ENCODE results near the gene EGLN1.
"Not testable (repeated sequence)": the region's sequence is repeated elsewhere in the genome, so short reads cannot be mapped to it uniquely, and the experiment has no call there.

The EGLN1 gene

GRCh38 chr1:231363624-231364023 is 58.5 kb downstream of the EGLN1 start:
- DNase-seq (ENCODE audit: low read depth, low spot score) = no peak

GRCh38 chr1:231362325-231362724 is 59.8 kb downstream of the EGLN1 start:
- no peak for DNase-seq (ENCODE audit: low read depth, low spot score)

- DNase-seq (ENCODE audit: low read depth, low spot score) = no peak
Observed at GRCh38 chr1:231359113-231359512, 63.0 kb downstream of the EGLN1 start.

GRCh38 chr1:231357831-231358354 is 64.2 kb downstream of the EGLN1 start:
- peak; percentile 37 for DNase-seq (ENCODE audit: low read depth, low spot score)

GRCh38 chr1:231357187-231357772 is 64.8 kb downstream of the EGLN1 start:
- no peak for DNase-seq (ENCODE audit: low read depth, low spot score)

- DNase-seq (ENCODE audit: low read depth, low spot score) = no peak
Observed at GRCh38 chr1:231355171-231355570, 66.9 kb downstream of the EGLN1 start.

GRCh38 chr1:231354330-231355020 is 67.6 kb downstream of the EGLN1 start:
- no peak for DNase-seq (ENCODE audit: low read depth, low spot score)

- no peak for DNase-seq (ENCODE audit: low read depth, low spot score)
Observed at GRCh38 chr1:231353086-231353485, 69.0 kb downstream of the EGLN1 start.

GRCh38 chr1:231351816-231352215 is 70.3 kb downstream of the EGLN1 start:
- DNase-seq (ENCODE audit: low read depth, low spot score) = no peak

- DNase-seq (ENCODE audit: low read depth, low spot score) = not testable (repeated sequence)
Observed at GRCh38 chr1:231348856-231349255, 73.2 kb downstream of the EGLN1 start.

GRCh38 chr1:231348442-231348841 is 73.6 kb downstream of the EGLN1 start:
- no peak for DNase-seq (ENCODE audit: low read depth, low spot score)

- DNase-seq (ENCODE audit: low read depth, low spot score) = no peak
Observed at GRCh38 chr1:231347961-231348360, 74.1 kb downstream of the EGLN1 start.

GRCh38 chr1:231340328-231341013 is 81.6 kb downstream of the EGLN1 start:
- DNase-seq (ENCODE audit: low read depth, low spot score) = no peak

GRCh38 chr1:231338270-231339128 is 83.6 kb downstream of the EGLN1 start, which contains the start of gene SPRTN:
Gene SPRTN, plus strand, starts transcription at chr1:231338293. Its CDS starts 91 bp downstream, at chr1:231338384.
- no peak for DNase-seq (ENCODE audit: low read depth, low spot score)

- DNase-seq (ENCODE audit: low read depth, low spot score) = peak; percentile 98
Observed at GRCh38 chr1:231337472-231338269, 84.4 kb downstream of the EGLN1 start, which contains the start of gene EXOC8. Gene EXOC8, minus strand, starts transcription at chr1:231337852. Its CDS starts 107 bp downstream, at chr1:231337745.

- DNase-seq (ENCODE audit: low read depth, low spot score) = no peak
Observed at GRCh38 chr1:231337043-231337471, 85.0 kb downstream of the EGLN1 start.

- peak; percentile 26 for DNase-seq (ENCODE audit: low read depth, low spot score)
Observed at GRCh38 chr1:231335663-231336602, 86.2 kb downstream of the EGLN1 start.

GRCh38 chr1:231334952-231335351 is 87.1 kb downstream of the EGLN1 start:
- no peak for DNase-seq (ENCODE audit: low read depth, low spot score)

- no peak for DNase-seq (ENCODE audit: low read depth, low spot score)
Observed at GRCh38 chr1:231334079-231334666, 87.9 kb downstream of the EGLN1 start.

All from ELF-1 (cell line).